ENCODE data around the gene TSPY2. TPM values are rescaled to one million over a fixed set of nuclear protein-coding genes. Genes with fewer than 3 reads are reported as not detected.
"Not testable (repeated sequence)": the region's sequence is repeated elsewhere in the genome, so short reads cannot be mapped to it uniquely, and the experiment has no call there.

The TSPY2 gene
- total RNA-seq = not detected

DNA sequence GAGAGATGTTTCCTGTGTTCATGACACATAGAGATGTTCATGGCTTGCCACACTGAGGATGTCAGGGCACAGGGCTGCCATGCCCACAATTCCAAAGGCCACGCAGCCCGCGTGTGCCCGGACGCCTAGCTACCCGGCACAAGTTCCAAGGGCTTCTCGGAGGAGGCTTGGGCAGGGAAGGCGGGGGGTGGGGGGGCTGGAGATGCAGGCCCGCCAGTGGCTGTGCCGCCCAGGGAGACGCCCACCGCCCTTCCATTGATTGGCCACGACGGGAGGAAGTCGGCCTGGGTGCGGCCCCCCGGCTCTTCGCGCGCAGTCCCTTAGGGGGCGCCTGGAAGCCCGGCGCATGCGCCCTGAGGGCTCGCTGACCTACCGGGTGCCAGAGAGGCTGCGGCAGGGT is at the start of gene TSPY2:
TSPY2 (plus strand) TSS at position 301 of the 400 bp plus-strand sequence; CDS start at position 347, 46 bp downstream.
- H3K9me3 ChIP-seq; H3K36me3 ChIP-seq; ATAC-seq (ENCODE audit: insufficient number of reproducible peaks, low FRiP score, low read depth); H3K4me3 ChIP-seq; DNase-seq (ENCODE audit: low spot score); H3K27me3 ChIP-seq (replicated peaks; ENCODE audit: insufficient read depth); H3K4me1 ChIP-seq (ENCODE audit: control insufficient read depth in 1 of 2, low read depth in 2 of 2); H3K27ac ChIP-seq: not testable (repeated sequence)

- not testable (repeated sequence) for H3K9me3 ChIP-seq; ATAC-seq (ENCODE audit: insufficient number of reproducible peaks, low FRiP score, low read depth)
Measured at GRCh38 chrY:6209565-6209964, 36.5 kb upstream of the TSPY2 start.

DNA sequence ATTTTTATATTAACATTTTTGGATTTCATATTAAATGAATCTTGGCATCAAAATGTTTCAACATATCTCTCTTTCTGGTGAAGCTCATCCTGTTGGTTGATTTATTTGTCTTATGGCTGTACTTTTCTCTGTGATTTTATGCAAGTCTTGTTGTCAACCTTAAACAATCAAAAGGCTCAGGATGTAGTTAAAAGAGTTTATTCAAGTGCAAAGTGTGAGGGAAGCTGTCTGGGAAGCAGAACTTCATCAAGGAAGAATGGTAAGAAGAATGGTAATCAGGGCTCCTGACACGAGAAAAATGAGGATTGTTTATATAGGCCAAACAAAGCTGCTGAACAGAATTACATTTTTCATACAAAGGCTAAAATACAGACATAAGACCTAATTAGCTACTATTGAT is 29.0 kb upstream of the TSPY2 start:
- H3K27me3 ChIP-seq (replicated peaks; ENCODE audit: insufficient read depth); H3K9me3 ChIP-seq; H3K36me3 ChIP-seq; H3K4me3 ChIP-seq; H3K4me1 ChIP-seq (ENCODE audit: control insufficient read depth in 1 of 2, low read depth in 2 of 2); DNase-seq (ENCODE audit: low spot score); ATAC-seq (ENCODE audit: insufficient number of reproducible peaks, low FRiP score, low read depth); H3K27ac ChIP-seq: not testable (repeated sequence)

More at GRCh38 chrY:6209565-6209964, 36.5 kb upstream of the TSPY2 start:
- H3K4me1 ChIP-seq (ENCODE audit: control insufficient read depth in 1 of 2, low read depth in 2 of 2); H3K27me3 ChIP-seq (replicated peaks; ENCODE audit: insufficient read depth); DNase-seq (ENCODE audit: low spot score); H3K4me3 ChIP-seq; H3K36me3 ChIP-seq; H3K27ac ChIP-seq: not testable (repeated sequence)

DNA sequence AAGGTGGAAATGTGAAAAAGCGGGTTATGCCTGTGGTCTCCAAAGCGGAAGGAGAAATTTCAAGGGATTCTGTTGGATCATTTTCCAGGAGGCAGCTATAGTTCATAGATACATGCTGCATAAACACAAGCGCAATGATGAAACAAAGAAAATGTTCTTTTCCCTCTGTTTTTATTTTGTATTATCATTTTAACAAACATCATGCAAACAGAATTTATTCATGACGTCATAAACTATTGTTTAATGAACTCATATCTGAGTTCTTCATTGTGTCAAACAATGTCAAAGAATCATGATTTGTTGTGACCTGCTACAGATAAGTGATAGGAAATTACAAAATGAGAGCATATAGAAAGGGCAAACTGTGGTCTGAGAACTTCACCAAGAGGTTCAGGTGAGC is 23.8 kb downstream of the TSPY2 start:
- not testable (repeated sequence) for H3K4me1 ChIP-seq (ENCODE audit: control insufficient read depth in 1 of 2, low read depth in 2 of 2); DNase-seq (ENCODE audit: low spot score); H3K27ac ChIP-seq; ATAC-seq (ENCODE audit: insufficient number of reproducible peaks, low FRiP score, low read depth); H3K4me3 ChIP-seq; H3K36me3 ChIP-seq; H3K9me3 ChIP-seq; H3K27me3 ChIP-seq (replicated peaks; ENCODE audit: insufficient read depth)

Data from thoracic aorta (tissue), 2 donors.